22Rv1 (cell line): ENCODE data around the gene CAMTA2.

Source experiments
- CTCF ChIP-seq: fragments of 450-650 bp; IDR thresholded peaks from 2 replicates; pipeline ENCODE4 v1.5.1; 2017; ENCODE audit warnings: mild to moderate bottlenecking
- ZFX ChIP-seq: fragments of 450-650 bp; IDR thresholded peaks from 2 replicates; pipeline ENCODE4 v1.6.1; 2017; ENCODE audit warnings: antibody characterized with exemption, borderline replicate concordance

GRCh38 chr17:4945944-4946280 lies 41.6 kb downstream of the CAMTA2 start:
- no peak for TF ChIP-seq CTCF
- no peak for TF ChIP-seq ZFX
